Measurements from ENCODE around the gene SIRT2. TPM values are rescaled to one million over a fixed set of nuclear protein-coding genes. Genes with fewer than 3 reads are reported as not detected.
"Not testable (repeated sequence)": the region's sequence is repeated elsewhere in the genome, so short reads cannot be mapped to it uniquely, and the experiment has no call there.

The SIRT2 gene
- total RNA-seq, 1 experiment from 2014 or later = 19.5 TPM

DNA sequence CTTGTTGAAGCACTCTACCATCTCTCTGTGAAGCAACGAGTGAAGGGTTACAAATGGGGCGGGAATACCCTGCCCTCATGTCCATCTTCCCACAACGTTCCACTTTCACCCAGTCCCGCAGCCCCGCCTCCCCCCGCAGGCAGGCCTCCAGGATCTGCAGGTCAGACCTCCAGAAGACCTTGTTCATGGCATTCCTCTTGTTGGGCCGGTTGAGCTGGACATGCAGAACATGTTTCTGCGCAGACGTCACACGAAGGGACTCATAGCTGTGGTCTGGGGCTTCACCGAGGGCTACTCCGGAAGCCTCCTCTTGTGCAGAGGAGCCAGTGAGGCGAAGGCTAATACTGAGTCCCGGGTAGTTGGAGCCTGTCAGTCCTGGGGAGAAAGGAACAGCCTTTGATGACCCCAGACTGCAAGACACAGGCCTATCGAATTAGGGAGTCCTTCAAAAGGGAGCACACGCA lies 68.2 kb downstream of the SIRT2 start:
- Histone ChIP-seq H3K79me2 (ENCODE audit: low read length) (peaks cover 18% of the 10 kb centered on the region), H3K27me3 (ENCODE audit: low read length) (no peaks in the 10 kb centered on the region), H3K4me3 (ENCODE audit: low read length) (peak overlapping the region; percentile 99), H2AFZ (ENCODE audit: low read length) (peak overlapping the region; percentile 96), H4K20me1 (ENCODE audit: insufficient read depth, low read depth, low read length) (no peaks in the 10 kb centered on the region), H3K9me3 (ENCODE audit: low read length) (no peaks in the 10 kb centered on the region), H3K36me3 (ENCODE audit: insufficient read depth, low read length) (peaks cover 21% of the 10 kb centered on the region), H3K4me2 (ENCODE audit: low read depth, low read length, poor library complexity, severe bottlenecking) (peak overlapping the region; percentile 99), H3K9me2 (replicated peaks; ENCODE audit: insufficient read depth, low read length) (no peaks in the 10 kb centered on the region), H3K4me1 (ENCODE audit: low read length) (peaks cover 19% of the 10 kb centered on the region), H3K9ac (ENCODE audit: low read length) (peak overlapping the region; percentile 94), H3K27ac (ENCODE audit: low read length) (peak overlapping the region; percentile 74)
- DNase-seq = peak; percentile 69

DNA sequence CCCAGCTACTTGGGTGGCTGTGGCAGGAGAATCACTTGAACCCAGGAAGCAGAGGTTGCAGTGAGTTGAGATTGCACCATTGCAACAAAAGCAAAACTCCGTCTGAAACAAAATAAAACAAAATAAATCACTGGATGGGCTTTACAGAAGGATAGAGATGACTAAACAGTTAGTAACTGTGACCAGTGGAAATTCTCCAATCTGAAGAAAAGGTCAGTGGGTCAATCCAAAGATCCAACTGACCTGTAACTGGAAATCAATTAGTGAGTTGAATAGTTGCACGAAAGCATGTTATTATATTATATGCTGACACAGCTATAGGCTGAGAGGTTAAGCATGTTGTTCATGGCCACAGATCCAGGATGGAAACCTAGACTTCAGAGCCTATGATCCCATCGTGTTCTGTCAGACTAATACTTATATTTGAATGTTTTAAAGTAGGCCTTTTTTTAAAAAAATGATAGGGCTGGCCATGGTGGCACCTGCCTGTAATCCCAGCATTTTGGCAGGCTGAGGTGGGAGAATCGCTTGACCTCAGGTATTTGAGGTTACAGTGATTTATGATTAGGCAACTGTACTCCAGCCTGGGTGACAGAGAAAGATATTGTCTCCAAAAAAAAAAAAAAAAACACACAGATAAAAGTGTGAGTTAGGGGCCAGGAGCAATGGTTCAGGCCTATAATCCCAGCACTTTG lies 69.2 kb downstream of the SIRT2 start:
- Histone ChIP-seq H3K4me3 (ENCODE audit: low read length) (peak overlapping the region; percentile 99), H3K9me3 (ENCODE audit: low read length) (no peaks in the 10 kb centered on the region), H3K27me3 (ENCODE audit: low read length) (no peaks in the 10 kb centered on the region), H3K9me2 (replicated peaks; ENCODE audit: insufficient read depth, low read length) (no peaks in the 10 kb centered on the region), H3K4me2 (ENCODE audit: low read depth, low read length, poor library complexity, severe bottlenecking) (peak overlapping the region; percentile 99), H3K27ac (ENCODE audit: low read length) (no peak overlapping the region), H2AFZ (ENCODE audit: low read length) (no peak overlapping the region), H4K20me1 (ENCODE audit: insufficient read depth, low read depth, low read length) (no peaks in the 10 kb centered on the region), H3K9ac (ENCODE audit: low read length) (peak overlapping the region; percentile 94; the same call in 1 of the 2 replicates), H3K4me1 (ENCODE audit: low read length) (peaks cover 19% of the 10 kb centered on the region), H3K79me2 (ENCODE audit: low read length) (peaks cover 18% of the 10 kb centered on the region), H3K36me3 (ENCODE audit: insufficient read depth, low read length) (peaks cover 17% of the 10 kb centered on the region)
- no peak for DNase-seq

GRCh38 chr19:38829203-38829602 lies 70.2 kb downstream of the SIRT2 start:
- not testable (repeated sequence) for H3K27me3 ChIP-seq (ENCODE audit: low read length); H2AFZ ChIP-seq (ENCODE audit: low read length); H3K9me3 ChIP-seq (ENCODE audit: low read length); H3K4me2 ChIP-seq (ENCODE audit: low read depth, low read length, poor library complexity, severe bottlenecking); H3K4me3 ChIP-seq (ENCODE audit: low read length); DNase-seq; H4K20me1 ChIP-seq (ENCODE audit: insufficient read depth, low read depth, low read length); H3K9me2 ChIP-seq (replicated peaks; ENCODE audit: insufficient read depth, low read length); H3K27ac ChIP-seq (ENCODE audit: low read length); H3K9ac ChIP-seq (ENCODE audit: low read length)
- Histone ChIP-seq H3K36me3 (ENCODE audit: insufficient read depth, low read length) (peaks cover 17% of the 10 kb centered on the region), H3K4me1 (ENCODE audit: low read length) (peaks cover 19% of the 10 kb centered on the region), H3K79me2 (ENCODE audit: low read length) (peaks cover 18% of the 10 kb centered on the region)

Other genes starting within 250 kb of the SIRT2 start
- 0.40 TPM in 1 of 2 replicates, not detected in the other for gene CAPN12, start 155.1 kb downstream of the SIRT2 start, total RNA-seq (2014; rRNA removed; shearing (Covaris generic); ENCODE audit: low replicate concordance)
- gene LGALS7, start 126.1 kb downstream of the SIRT2 start, total RNA-seq (2014; rRNA removed; shearing (Covaris generic); ENCODE audit: low replicate concordance) = not detected in 2 replicates
- not detected in 2 replicates for gene LGALS7B, start 110.4 kb downstream of the SIRT2 start, total RNA-seq (2014; rRNA removed; shearing (Covaris generic); ENCODE audit: low replicate concordance)
- 0.52 and 1.4 TPM in 2 replicates for gene LGALS4, start 86.7 kb downstream of the SIRT2 start, total RNA-seq (2014; rRNA removed; shearing (Covaris generic); ENCODE audit: low replicate concordance)
- 150 and 162 TPM in 2 replicates for gene ECH1, start 67.8 kb downstream of the SIRT2 start, total RNA-seq (2014; rRNA removed; shearing (Covaris generic); ENCODE audit: low replicate concordance)
- gene HNRNPL, start 49.6 kb downstream of the SIRT2 start, total RNA-seq (2014; rRNA removed; shearing (Covaris generic); ENCODE audit: low replicate concordance) = 212 and 217 TPM in 2 replicates
- gene RINL, start 21.3 kb downstream of the SIRT2 start, total RNA-seq (2014; rRNA removed; shearing (Covaris generic); ENCODE audit: low replicate concordance) = 69.3 and 77.5 TPM in 2 replicates
- 13.5 and 18.7 TPM in 2 replicates for gene NFKBIB, start 351 bp upstream of the SIRT2 start, total RNA-seq (2014; rRNA removed; shearing (Covaris generic); ENCODE audit: low replicate concordance)
- gene CCER2, start 12.6 kb upstream of the SIRT2 start, total RNA-seq (2014; rRNA removed; shearing (Covaris generic); ENCODE audit: low replicate concordance) = 3.1 TPM in 1 of 2 replicates, not detected in the other
- 16.8 and 38.2 TPM in 2 replicates for gene SARS2, start 31.1 kb upstream of the SIRT2 start, total RNA-seq (2014; rRNA removed; shearing (Covaris generic); ENCODE audit: low replicate concordance)
- 46.7 and 71.2 TPM in 2 replicates for gene MRPS12, start 31.3 kb upstream of the SIRT2 start, total RNA-seq (2014; rRNA removed; shearing (Covaris generic); ENCODE audit: low replicate concordance)
- not detected in 2 replicates for gene FBXO17, start 76.1 kb upstream of the SIRT2 start, total RNA-seq (2014; rRNA removed; shearing (Covaris generic); ENCODE audit: low replicate concordance)
- gene FBXO27, start 132.9 kb upstream of the SIRT2 start, total RNA-seq (2014; rRNA removed; shearing (Covaris generic); ENCODE audit: low replicate concordance) = not detected in 2 replicates
- gene ACP7, start 184.8 kb upstream of the SIRT2 start, total RNA-seq (2014; rRNA removed; shearing (Covaris generic); ENCODE audit: low replicate concordance) = not detected in 2 replicates
- gene PAK4, start 226.2 kb upstream of the SIRT2 start, total RNA-seq (2014; rRNA removed; shearing (Covaris generic); ENCODE audit: low replicate concordance) = 1.7 and 1.9 TPM in 2 replicates